Activated CD8-positive, alpha-beta T cell treated with anti-CD3 and anti-CD28 coated beads for 36 hours (primary cell): ENCODE measurements around the gene TIPRL. TPM values are rescaled to one million over a fixed set of nuclear protein-coding genes. Genes with fewer than 3 reads are reported as not detected.

Source experiments
- ATAC-seq: fragments of 200-7000 bp; cut with Tn5 transposase; one replicate; pipeline ENCODE4 v1.10.0; 2021; ENCODE audit warnings: mild to moderate bottlenecking, moderate library complexity
- CTCF ChIA-PET: fragments of 350-600 bp; sonication (Branson Sonifier 250); formaldehyde crosslinking; loops from one replicate; lab custom pipeline; 2021; ENCODE audit warnings: antibody characterized with exemption; lab: Charles Lee
- POLR2A ChIA-PET: fragments of 350-600 bp; sonication (Branson Sonifier 250); formaldehyde crosslinking; loops from one replicate; lab custom pipeline; 2021; ENCODE audit warnings: antibody characterized with exemption; lab: Charles Lee
- DNase-seq: peaks from one replicate; pipeline ENCODE4 v3.0.0-alpha.2; 2020
- H3K27ac Mint-ChIP-seq: one replicate; pipeline ENCODE4 v1.8.0; 2021; ENCODE audit warnings: mild to moderate bottlenecking, mixed read lengths
- H3K27me3 Mint-ChIP-seq: one replicate; pipeline ENCODE4 v1.8.0; 2021; ENCODE audit warnings: mixed read lengths
- H3K36me3 Mint-ChIP-seq: one replicate; pipeline ENCODE4 v1.8.0; 2021; ENCODE audit warnings: low read depth, mixed read lengths
- H3K4me1 Mint-ChIP-seq: one replicate; pipeline ENCODE4 v1.8.0; 2021; ENCODE audit warnings: low read depth, mixed read lengths
- H3K4me3 Mint-ChIP-seq: one replicate; pipeline ENCODE4 v1.8.0; 2021; ENCODE audit warnings: mild to moderate bottlenecking, moderate library complexity, mixed read lengths
- H3K9me3 Mint-ChIP-seq: one replicate; pipeline ENCODE4 v1.8.0; 2021; ENCODE audit warnings: mixed read lengths
- intact Hi-C: fragments of 100-400 bp; cut with micrococcal nuclease; formaldehyde crosslinking; loops from one replicate; pipeline ENCODE4 v1.10.0; 2022
- total RNA-seq, 2 experiments: library from RNA; stranded (reverse); gene quantifications; one replicate each; pipeline ENCODE4 v1.2.3, GENCODE V29; 2021
- TF ChIP-seq, protein P1 (sequence below): fragments of 200-600 bp; IDR thresholded peaks from one replicate; pipeline ENCODE4 v1.8.0; 2022; ENCODE audit warnings: antibody characterized with exemption, mild to moderate bottlenecking

TIPRL gene
- total RNA-seq, 2 experiments from 2014 or later, result 52.2 to 52.5 TPM

DNA sequence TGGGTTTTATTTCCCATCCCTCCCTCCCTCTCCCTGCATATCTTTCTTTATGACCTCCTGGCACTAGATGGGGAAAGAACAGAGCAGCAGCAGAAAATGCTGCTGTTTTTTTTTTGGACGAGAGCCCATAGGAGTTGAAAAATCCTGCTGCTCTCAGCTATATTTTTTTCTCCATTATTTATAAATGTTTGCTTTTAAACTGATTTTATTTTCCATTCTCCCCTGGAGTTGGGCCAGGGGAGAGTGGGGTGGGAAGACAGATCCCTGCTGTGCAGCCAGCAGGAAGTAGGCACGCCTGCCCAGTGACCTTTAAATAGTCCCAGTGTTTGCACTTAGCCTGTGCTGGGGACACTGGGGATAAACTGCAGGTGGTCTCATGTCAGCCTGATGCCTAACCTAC lies 64.4 kb downstream of the TIPRL start:
- peaks cover 66% of the 10 kb centered on the region for H3K36me3 Mint-ChIP-seq
- H3K4me1 Mint-ChIP-seq, result peaks cover 29% of the 10 kb centered on the region
- no peak overlapping the region for H3K27ac Mint-ChIP-seq
- H3K9me3 Mint-ChIP-seq, result no peaks in the 10 kb centered on the region
- ChIA-PET CTCF (interaction anchor here (1.1 kb wide), 1 partner anchor 160 kb away, joined by 3 read pairs; no protein-coding TSS in a partner anchor), POLR2A (no interaction called here)
- DNase-seq (no peak), ATAC-seq (no peak)
- H3K4me3 Mint-ChIP-seq, result no peak overlapping the region
- TF ChIP-seq, protein P1, sequence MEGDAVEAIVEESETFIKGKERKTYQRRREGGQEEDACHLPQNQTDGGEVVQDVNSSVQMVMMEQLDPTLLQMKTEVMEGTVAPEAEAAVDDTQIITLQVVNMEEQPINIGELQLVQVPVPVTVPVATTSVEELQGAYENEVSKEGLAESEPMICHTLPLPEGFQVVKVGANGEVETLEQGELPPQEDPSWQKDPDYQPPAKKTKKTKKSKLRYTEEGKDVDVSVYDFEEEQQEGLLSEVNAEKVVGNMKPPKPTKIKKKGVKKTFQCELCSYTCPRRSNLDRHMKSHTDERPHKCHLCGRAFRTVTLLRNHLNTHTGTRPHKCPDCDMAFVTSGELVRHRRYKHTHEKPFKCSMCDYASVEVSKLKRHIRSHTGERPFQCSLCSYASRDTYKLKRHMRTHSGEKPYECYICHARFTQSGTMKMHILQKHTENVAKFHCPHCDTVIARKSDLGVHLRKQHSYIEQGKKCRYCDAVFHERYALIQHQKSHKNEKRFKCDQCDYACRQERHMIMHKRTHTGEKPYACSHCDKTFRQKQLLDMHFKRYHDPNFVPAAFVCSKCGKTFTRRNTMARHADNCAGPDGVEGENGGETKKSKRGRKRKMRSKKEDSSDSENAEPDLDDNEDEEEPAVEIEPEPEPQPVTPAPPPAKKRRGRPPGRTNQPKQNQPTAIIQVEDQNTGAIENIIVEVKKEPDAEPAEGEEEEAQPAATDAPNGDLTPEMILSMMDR, result no peak
- H3K27me3 Mint-ChIP-seq, result no peaks in the 10 kb centered on the region
- intact Hi-C loops, result no loop called here

GRCh38 chr1:168243636-168244212 lies 65.0 kb downstream of the TIPRL start:
- CTCF ChIA-PET, result interaction anchor here (1.1 kb wide), 1 partner anchor 161 kb away, joined by 3 read pairs; no protein-coding TSS in a partner anchor
- H3K9me3 Mint-ChIP-seq, result no peaks in the 10 kb centered on the region
- DNase-seq, result peak; percentile 21
- intact Hi-C loops, result no loop called here
- TF ChIP-seq, protein P1, result no peak
- peaks cover 70% of the 10 kb centered on the region for H3K36me3 Mint-ChIP-seq
- H3K27me3 Mint-ChIP-seq, result no peaks in the 10 kb centered on the region
- no peak overlapping the region for H3K4me3 Mint-ChIP-seq
- POLR2A ChIA-PET, result no interaction called here
- no peak overlapping the region for H3K27ac Mint-ChIP-seq
- peak; percentile 49 for ATAC-seq
- peaks cover 30% of the 10 kb centered on the region for H3K4me1 Mint-ChIP-seq

- CTCF ChIA-PET, result interaction anchor here (2.2 kb wide), 1 partner anchor 10 kb away, joined by 15 read pairs; no protein-coding TSS in a partner anchor
- TF ChIP-seq, protein P1, result no peak
- intact Hi-C loops, result no loop called here
Observed at GRCh38 chr1:168245042-168245441, 66.3 kb downstream of the TIPRL start.

DNA sequence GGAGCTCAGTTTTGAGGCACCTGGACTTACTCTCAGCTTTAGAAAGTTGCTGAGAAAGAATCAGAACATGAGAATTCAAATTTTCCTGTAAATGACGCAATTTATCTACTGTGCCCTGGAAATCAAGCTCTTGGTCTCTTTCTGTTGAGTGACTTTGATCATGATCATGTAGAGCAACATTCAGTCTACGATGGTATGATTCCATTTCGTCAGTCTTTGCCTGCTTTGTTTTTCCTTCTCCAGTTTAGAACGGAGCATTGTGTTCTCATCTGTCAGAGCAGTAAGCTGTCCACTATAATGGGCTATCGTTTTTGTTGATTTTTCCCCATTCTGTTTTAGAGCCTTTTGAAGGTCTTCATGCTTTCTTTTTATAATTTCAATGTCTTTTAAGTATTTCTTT lies 67.7 kb downstream of the TIPRL start:
- POLR2A ChIA-PET, result no interaction called here
- TF ChIP-seq, protein P1, result no peak
- peaks cover 33% of the 10 kb centered on the region for H3K4me1 Mint-ChIP-seq

More at GRCh38 chr1:168245042-168245441, 66.3 kb downstream of the TIPRL start:
- H3K4me3 Mint-ChIP-seq, result no peak overlapping the region
- POLR2A ChIA-PET, result interaction anchor here (1.1 kb wide), 1 partner anchor 17 kb away, joined by 3 read pairs; no protein-coding TSS in a partner anchor
- H3K27me3 Mint-ChIP-seq, result no peaks in the 10 kb centered on the region
- H3K27ac Mint-ChIP-seq, result no peak overlapping the region
- H3K36me3 Mint-ChIP-seq, result peaks cover 70% of the 10 kb centered on the region
- peaks cover 30% of the 10 kb centered on the region for H3K4me1 Mint-ChIP-seq
- DNase-seq (no peak), ATAC-seq (no peak)
- H3K9me3 Mint-ChIP-seq, result no peaks in the 10 kb centered on the region

More for the DNA sequence above, 67.7 kb downstream of the TIPRL start:
- H3K36me3 Mint-ChIP-seq, result peaks cover 70% of the 10 kb centered on the region
- intact Hi-C loops, result no loop called here
- H3K9me3 Mint-ChIP-seq, result no peaks in the 10 kb centered on the region
- no peak overlapping the region for H3K27ac Mint-ChIP-seq
- DNase-seq (no peak), ATAC-seq (no peak)
- CTCF ChIA-PET, result interaction anchor here (0.9 to 2.2 kb wide), 3 partner anchors 11 to 34 kb away, joined by 3 to 15 read pairs (median 3); partner anchors contain the start of gene TBX19
- H3K4me3 Mint-ChIP-seq, result no peak overlapping the region
- H3K27me3 Mint-ChIP-seq, result no peaks in the 10 kb centered on the region

Other genes with a start within 250 kb of the TIPRL start
- gene DCAF6, start 242.3 kb upstream of the TIPRL start, total RNA-seq, result 10 to 100 TPM; 21.6 to 22.6 TPM
- gene MPC2, start 241.9 kb upstream of the TIPRL start, total RNA-seq, result 10 to 100 TPM; 64.9 to 69.4 TPM
- gene GPR161, start 42.0 kb upstream of the TIPRL start, total RNA-seq, result under 1 TPM; 0.16 to 0.20 TPM
- 10 to 100 TPM; 30.8 to 31.4 TPM for gene SFT2D2, start 47.0 kb downstream of the TIPRL start, total RNA-seq
- gene TBX19, start 101.9 kb downstream of the TIPRL start, total RNA-seq, result 1 to 10 TPM; 1.5 TPM